ENCODE results near the gene ROPN1B.

GRCh38 chr3:125961289-125961589 is 7.7 kb upstream of the ROPN1B start:
- no peak for TF ChIP-seq CTCF (IDR thresholded peaks at IDR 0.05)
- TF ChIP-seq EP300 (IDR thresholded peaks at IDR 0.05): no peak
